ENCODE results near the gene LPP. TPM values are rescaled to one million over a fixed set of nuclear protein-coding genes. Genes with fewer than 3 reads are reported as not detected.

LPP gene
- total RNA-seq, 3 donors from 2014 or later: 262 to 816 (median 325) TPM

GRCh38 chr3:188513662-188514328 lies 359.8 kb downstream of the LPP start:
- no peak overlapping the region for H3K4me3 ChIP-seq
- no peaks in the 10 kb centered on the region for H3K4me1 ChIP-seq (ENCODE audit: low read depth)
- no peaks in the 10 kb centered on the region for H3K36me3 ChIP-seq (ENCODE audit: low read depth)
- intact Hi-C loops (cut with DNase I, micrococcal nuclease): no loop called here
- H3K9me3 ChIP-seq: no peaks in the 10 kb centered on the region
- TF ChIP-seq CTCF (IDR thresholded peaks at IDR 0.05): no peak
- no peak for DNase-seq
- ATAC-seq: no peak

- DNase-seq (no peak), ATAC-seq (no peak)
- Histone ChIP-seq H3K4me1 (ENCODE audit: low read depth) (no peaks in the 10 kb centered on the region), H3K36me3 (ENCODE audit: low read depth) (no peaks in the 10 kb centered on the region), H3K9me3 (no peaks in the 10 kb centered on the region), H3K4me3 (no peak overlapping the region)
- intact Hi-C loops (cut with DNase I, micrococcal nuclease): no loop called here
- no peak for TF ChIP-seq CTCF (IDR thresholded peaks at IDR 0.05)
Measured at GRCh38 chr3:188516515-188516914, 362.6 kb downstream of the LPP start.

GRCh38 chr3:188518416-188518815 lies 364.5 kb downstream of the LPP start:
- no peak for TF ChIP-seq CTCF (IDR thresholded peaks at IDR 0.05)
- no peak for ATAC-seq
- Histone ChIP-seq H3K4me3 (no peak overlapping the region), H3K9me3 (no peaks in the 10 kb centered on the region), H3K4me1 (ENCODE audit: low read depth) (no peaks in the 10 kb centered on the region), H3K36me3 (ENCODE audit: low read depth) (no peaks in the 10 kb centered on the region)
- DNase-seq: no peak
- intact Hi-C loops (cut with DNase I, micrococcal nuclease): no loop called here

GRCh38 chr3:188518835-188519452 lies 365.0 kb downstream of the LPP start:
- Histone ChIP-seq H3K36me3 (ENCODE audit: low read depth) (no peaks in the 10 kb centered on the region), H3K9me3 (no peaks in the 10 kb centered on the region), H3K4me1 (ENCODE audit: low read depth) (no peaks in the 10 kb centered on the region), H3K4me3 (no peak overlapping the region)
- no peak for TF ChIP-seq CTCF (IDR thresholded peaks at IDR 0.05)
- DNase-seq (no peak), ATAC-seq (no peak)
- intact Hi-C loops (cut with DNase I, micrococcal nuclease): no loop called here

GRCh38 chr3:188520466-188520865 lies 366.5 kb downstream of the LPP start:
- H3K4me1 ChIP-seq (ENCODE audit: low read depth): no peaks in the 10 kb centered on the region
- no peak for ATAC-seq
- H3K36me3 ChIP-seq (ENCODE audit: low read depth): no peaks in the 10 kb centered on the region
- no peak for TF ChIP-seq CTCF (IDR thresholded peaks at IDR 0.05)
- intact Hi-C loops (cut with DNase I, micrococcal nuclease): no loop called here
- DNase-seq: no peak
- no peak overlapping the region for H3K4me3 ChIP-seq
- H3K9me3 ChIP-seq: no peaks in the 10 kb centered on the region
